Measurements from ENCODE around the gene CENPT. TPM values are rescaled to one million over a fixed set of nuclear protein-coding genes. Genes with fewer than 3 reads are reported as not detected.

CENPT gene
- total and polyA plus RNA-seq, 2 of the 13 experiments (the other 11 are each of a cell fraction or from before 2014, with no cell fraction given), result 40.9 to 43.3 TPM

- TF ChIP-seq ZNF280B (CRISPR knock-in tag; IDR thresholded peaks at IDR 0.05; ENCODE audit: borderline replicate concordance), result peak; percentile 47; the same call in 1 of the 2 replicates
- no peak for TF ChIP-seq GABPA (IDR thresholded peaks at IDR 0.05; ENCODE audit: low read depth, low read length)
- TF ChIP-seq GABPA (CRISPR knock-in tag; IDR thresholded peaks at IDR 0.05; ENCODE audit: low read depth), result no peak
- TF ChIP-seq KLF15 (CRISPR knock-in tag; IDR thresholded peaks at IDR 0.05; ENCODE audit: borderline replicate concordance), result 0 out of 2 replicates have a peak, but pooled peaks have one; percentile 36
- TF ChIP-seq DBP (CRISPR knock-in tag; IDR thresholded peaks at IDR 0.05; ENCODE audit: not compliant biosample characterization), result no peak
- TF ChIP-seq ESRRA (CRISPR knock-in tag; IDR thresholded peaks at IDR 0.05; ENCODE audit: low read depth), result peak; percentile 12; the same call in 1 of the 2 replicates
- TF ChIP-seq SMC3 (IDR thresholded peaks at IDR 0.05; ENCODE audit: low read length), result 0 out of 2 replicates have a peak, but pooled peaks have one; percentile 0
- TF ChIP-seq RBM39 (IDR thresholded peaks at IDR 0.05; ENCODE audit: low read depth, low read length, poor library complexity, severe bottlenecking), result no peak
- TF ChIP-seq ZBTB1 (CRISPR knock-in tag; IDR thresholded peaks at IDR 0.05; ENCODE audit: borderline replicate concordance), result 0 out of 2 replicates have a peak, but pooled peaks have one; percentile 57
- peak; percentile 9; the same call in 1 of the 2 replicates for TF ChIP-seq IRF9 (CRISPR knock-in tag; IDR thresholded peaks at IDR 0.05; ENCODE audit: borderline replicate concordance)
- no peak for TF ChIP-seq ZNF142 (CRISPR knock-in tag; IDR thresholded peaks at IDR 0.05)
- TF ChIP-seq CAMTA2 (CRISPR knock-in tag; IDR thresholded peaks at IDR 0.05; ENCODE audit: borderline replicate concordance), result 0 out of 2 replicates have a peak, but pooled peaks have one; percentile 32
- TF ChIP-seq ZNF777 (CRISPR knock-in tag; IDR thresholded peaks at IDR 0.05), result 0 out of 2 replicates have a peak, but pooled peaks have one; percentile 11
- 0 out of 2 replicates have a peak, but pooled peaks have one; percentile 23 for TF ChIP-seq CSRNP1 (CRISPR knock-in tag; IDR thresholded peaks at IDR 0.05)
- TF ChIP-seq BORCS8-MEF2B (CRISPR knock-in tag; IDR thresholded peaks at IDR 0.05), result peak; percentile 33; the same call in 1 of the 2 replicates
- peak; percentile 4; the same call in 1 of the 2 replicates for TF ChIP-seq GFI1 (CRISPR knock-in tag; IDR thresholded peaks at IDR 0.05; ENCODE audit: borderline replicate concordance)
These were observed 41.6 kb downstream of the CENPT start (continued) for GRCh38 chr16:67805718-67806427.
